HUDEP-2 (cell line): ENCODE measurements around the gene URB1.
"Not testable (repeated sequence)": the region's sequence is repeated elsewhere in the genome, so short reads cannot be mapped to it uniquely, and the experiment has no call there.

ENCODE experiments used
- DNase-seq, 76 experiments: peaks; one replicate each; lab custom pipeline; 2025; ENCODE audit not compliant: unreplicated experiment in 76 of 76; lab: John Stamatoyannopoulos, UW

Gene URB1

GRCh38 chr21:32303385-32303784, 89.4 kb downstream of the URB1 start:
- DNase-seq = no peak

GRCh38 chr21:32302560-32302959, 90.3 kb downstream of the URB1 start:
- DNase-seq = no peak

GRCh38 chr21:32301596-32301995, 91.2 kb downstream of the URB1 start:
- DNase-seq = no peak

GRCh38 chr21:32300117-32300681, 92.6 kb downstream of the URB1 start:
- no peak for DNase-seq

GRCh38 chr21:32299695-32300094, 93.1 kb downstream of the URB1 start:
- DNase-seq = no peak

- DNase-seq = no peak
These were observed 94.1 kb downstream of the URB1 start, which contains the start of gene MRAP for GRCh38 chr21:32298658-32299081. Gene MRAP (plus strand): TSS chr21:32298855. CDS start chr21:32298972, 117 bp downstream.

- DNase-seq = no peak
These were observed 94.7 kb downstream of the URB1 start for GRCh38 chr21:32298148-32298559.

GRCh38 chr21:32297449-32297848, 95.4 kb downstream of the URB1 start:
- DNase-seq = no peak

GRCh38 chr21:32285476-32285875, 107.3 kb downstream of the URB1 start:
- DNase-seq = no peak

- peak in 3 of 76 experiments; percentile 4 to 16 (median 10) for DNase-seq
These were observed 109.8 kb downstream of the URB1 start for GRCh38 chr21:32282992-32283391.

- no peak for DNase-seq
These were observed 111.3 kb downstream of the URB1 start for GRCh38 chr21:32281531-32281930.

GRCh38 chr21:32279377-32279680, 113.5 kb downstream of the URB1 start:
- DNase-seq = no peak

GRCh38 chr21:32278518-32279376, 114.1 kb downstream of the URB1 start, which contains the start of gene MIS18A:
Gene MIS18A (minus strand): TSS chr21:32279049. CDS start chr21:32279014, 35 bp downstream.
- DNase-seq = peak; percentile 55 to 99 (median 96)

- DNase-seq = peak in 18 of 76 experiments; percentile 5 to 32 (median 22)
These were observed 114.7 kb downstream of the URB1 start for GRCh38 chr21:32278103-32278502.

GRCh38 chr21:32276671-32277070, 116.1 kb downstream of the URB1 start:
- DNase-seq = no peak

- DNase-seq = no peak
These were observed 122.1 kb downstream of the URB1 start for GRCh38 chr21:32270748-32271147.

- not testable (repeated sequence) for DNase-seq
These were observed 127.5 kb downstream of the URB1 start for GRCh38 chr21:32265321-32265720.

- DNase-seq = no peak
These were observed 130.9 kb downstream of the URB1 start for GRCh38 chr21:32261929-32262328.
